ENCODE results near the gene ATXN7L1. TPM values are rescaled to one million over a fixed set of nuclear protein-coding genes. Genes with fewer than 3 reads are reported as not detected.

Gene ATXN7L1
- total RNA-seq, 1 experiment from 2014 or later = 24.3 TPM

- Histone ChIP-seq H3K56ac (ENCODE audit: insufficient read length, low read depth, low read length) (no peak overlapping the region), H2BK15ac (ENCODE audit: low read depth, low read length) (no peak overlapping the region), H2AFZ (ENCODE audit: low read length) (no peak overlapping the region), H3K9ac (ENCODE audit: extremely low read depth, insufficient read length, low read length) (no peak overlapping the region), H2BK20ac (ENCODE audit: low read depth, low read length, poor library complexity, severe bottlenecking) (no peak overlapping the region), H4K20me1 (ENCODE audit: control insufficient read depth, insufficient read depth, insufficient read length) (no peaks in the 10 kb centered on the region), H3K4ac (ENCODE audit: low read depth, low read length) (no peak overlapping the region), H3K79me2 (ENCODE audit: insufficient read depth, low read length) (no peaks in the 10 kb centered on the region), H3K23ac (ENCODE audit: insufficient read length, low read depth, low read length) (no peak overlapping the region), H3K14ac (ENCODE audit: insufficient read depth, low read length) (no peak overlapping the region), H3T11ph (ENCODE audit: low read length) (no peak overlapping the region), H3K9me3 (ENCODE audit: control insufficient read depth, low read depth, low read length) (no peaks in the 10 kb centered on the region), H4K91ac (ENCODE audit: insufficient read length, low read depth, low read length) (no peak overlapping the region), H3K27me3 (ENCODE audit: insufficient read depth, low read length) (no peaks in the 10 kb centered on the region), H3K27ac (ENCODE audit: insufficient read length, low read depth, low read length) (no peak overlapping the region), H2BK12ac (ENCODE audit: insufficient read length, low read depth, low read length) (no peak overlapping the region), H4K5ac (ENCODE audit: insufficient read length, low read depth, low read length) (no peak overlapping the region), H3K18ac (ENCODE audit: insufficient read length, low read depth, low read length) (no peak overlapping the region), H3K4me1 (ENCODE audit: insufficient read depth, low read length) (no peaks in the 10 kb centered on the region), H2AK5ac (ENCODE audit: insufficient read length, low read length) (no peak overlapping the region), H3K4me2 (ENCODE audit: insufficient read depth, insufficient read length, low read length) (no peak overlapping the region), H3K23me2 (ENCODE audit: insufficient read length, low read depth, low read length, poor library complexity, severe bottlenecking) (no peaks in the 10 kb centered on the region), H4K8ac (replicated peaks; ENCODE audit: insufficient read length, low read depth, low read length) (no peak overlapping the region), H2BK5ac (ENCODE audit: insufficient read length, low read length) (no peak overlapping the region), H2BK120ac (ENCODE audit: low read depth, low read length, poor library complexity, severe bottlenecking) (no peak overlapping the region), H3K79me1 (ENCODE audit: insufficient read depth, low read depth, low read length, poor library complexity, severe bottlenecking) (no peaks in the 10 kb centered on the region)
- WGBS (ENCODE audit: extremely low coverage, insufficient read length, low lambda C conversion rate) = no CpG with 5 or more reads among the region's 4 CpGs
- H3K9me3 Mint-ChIP-seq = no peaks in the 10 kb centered on the region
- peaks cover 0 to 10% (median 5%) of the 10 kb centered on the region in 3 experiments; a peak in 5 of 7 replicates for H3K36me3 Mint-ChIP-seq (ENCODE audit: insufficient read depth in 1 of 3, low read depth in 3 of 3)
- H3K27ac Mint-ChIP-seq = no peak overlapping the region; a peak in 1 of 7 replicates
- TF ChIP-seq CTCF (conservative IDR thresholded peaks at IDR 0.05) = no peak
- no peaks in the 10 kb centered on the region for H3K27me3 Mint-ChIP-seq (ENCODE audit: low read depth)
- H3K4me3 Mint-ChIP-seq = no peak overlapping the region
- no peak for DNase-seq
- H3K4me1 Mint-ChIP-seq = peaks cover 11 to 18% of the 10 kb centered on the region in 2 experiments
Observed at GRCh38 chr7:105821527-105821926, 54.9 kb downstream of the ATXN7L1 start.
